Measurements from ENCODE around the gene TPPP2.
"Not testable (repeated sequence)": the region's sequence is repeated elsewhere in the genome, so short reads cannot be mapped to it uniquely, and the experiment has no call there.

TPPP2 gene

GRCh38 chr14:21039585-21040369 lies 9.8 kb downstream of the TPPP2 start:
- no peak for FAIRE-seq

GRCh38 chr14:21040370-21040925 lies 10.4 kb downstream of the TPPP2 start:
- no peak for FAIRE-seq

- not testable (repeated sequence) for FAIRE-seq
Measured at GRCh38 chr14:21040941-21041340, 10.9 kb downstream of the TPPP2 start.

- FAIRE-seq: no peak
Measured at GRCh38 chr14:21041676-21042433, 11.8 kb downstream of the TPPP2 start, which contains the start of gene RNASE7. RNASE7 (plus strand) TSS chr14:21042362; CDS start chr14:21042993, 631 bp downstream.

- no peak for FAIRE-seq
Measured at GRCh38 chr14:21042918-21043317, 12.9 kb downstream of the TPPP2 start.

DNA sequence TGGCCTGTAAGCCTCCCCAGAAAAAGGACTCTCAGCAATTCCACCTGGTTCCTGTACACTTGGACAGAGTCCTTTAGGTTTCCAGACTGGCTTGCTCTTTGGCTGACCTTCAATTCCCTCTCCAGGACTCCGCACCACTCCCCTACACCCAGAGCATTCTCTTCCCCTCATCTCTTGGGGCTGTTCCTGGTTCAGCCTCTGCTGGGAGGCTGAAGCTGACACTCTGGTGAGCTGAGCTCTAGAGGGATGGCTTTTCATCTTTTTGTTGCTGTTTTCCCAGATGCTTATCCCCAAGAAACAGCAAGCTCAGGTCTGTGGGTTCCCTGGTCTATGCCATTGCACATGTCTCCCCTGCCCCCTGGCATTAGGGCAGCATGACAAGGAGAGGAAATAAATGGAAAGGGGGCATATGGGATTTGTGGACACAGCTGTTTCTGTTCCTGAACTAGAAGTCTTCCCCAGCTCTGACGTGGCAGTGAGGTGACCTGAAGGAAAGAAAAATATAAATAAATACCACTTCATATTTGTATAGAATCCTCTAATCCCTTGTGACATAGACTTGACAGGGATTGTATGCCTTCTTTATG lies 13.5 kb downstream of the TPPP2 start:
- FAIRE-seq: no peak

DNA sequence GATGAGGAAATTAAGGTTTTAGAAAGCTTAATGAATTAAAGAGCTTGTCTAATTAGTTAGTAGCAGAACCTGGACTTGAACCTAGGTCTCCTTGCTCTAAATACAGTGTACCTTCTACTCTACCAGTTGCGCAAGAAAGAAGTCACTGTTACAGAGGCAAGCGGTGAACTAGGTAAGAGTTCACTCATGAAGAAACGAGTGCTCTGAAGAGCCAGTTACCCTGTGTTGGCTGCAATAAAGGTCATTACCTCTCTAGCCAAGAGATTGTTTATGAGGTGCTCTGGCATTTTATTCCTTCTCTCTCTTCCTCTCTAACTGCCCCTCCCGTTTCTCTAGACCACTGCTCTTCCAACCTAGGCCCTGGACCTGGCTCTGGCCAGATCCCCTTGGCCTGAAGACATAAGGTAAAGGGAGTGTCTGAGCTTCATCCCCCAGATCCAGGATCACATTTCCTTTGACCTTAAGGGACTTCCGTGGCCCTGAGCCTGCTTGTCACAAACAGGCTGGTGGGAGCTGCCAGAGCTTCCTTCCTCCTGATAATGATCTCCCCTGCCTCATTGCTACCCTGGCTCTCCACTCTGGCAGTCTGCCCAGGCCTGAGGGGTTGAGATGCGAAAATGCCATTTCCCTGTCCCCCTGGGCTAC lies 14.1 kb downstream of the TPPP2 start:
- no peak for FAIRE-seq

DNA sequence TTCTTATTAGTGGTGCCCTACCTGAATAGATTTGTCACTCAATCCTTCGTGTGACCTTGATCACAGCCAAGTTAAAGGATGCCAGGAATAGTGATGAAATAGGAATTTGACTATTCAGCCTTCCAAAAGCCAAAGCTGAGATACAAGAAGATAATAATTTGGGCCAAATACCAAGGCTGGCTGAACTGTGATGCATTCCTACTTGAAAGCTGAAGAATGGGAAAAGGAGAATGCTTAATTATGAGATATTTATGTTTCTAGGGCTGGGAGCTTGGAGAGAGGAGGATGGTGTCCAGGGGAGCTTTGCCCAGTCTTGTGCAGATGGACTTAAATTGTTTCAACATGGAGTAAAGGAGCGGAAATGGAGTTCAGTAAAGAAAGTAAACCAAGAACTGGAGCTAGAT lies 17.4 kb downstream of the TPPP2 start:
- FAIRE-seq: no peak

GRCh38 chr14:21048638-21049037 lies 18.6 kb downstream of the TPPP2 start:
- no peak for FAIRE-seq

DNA sequence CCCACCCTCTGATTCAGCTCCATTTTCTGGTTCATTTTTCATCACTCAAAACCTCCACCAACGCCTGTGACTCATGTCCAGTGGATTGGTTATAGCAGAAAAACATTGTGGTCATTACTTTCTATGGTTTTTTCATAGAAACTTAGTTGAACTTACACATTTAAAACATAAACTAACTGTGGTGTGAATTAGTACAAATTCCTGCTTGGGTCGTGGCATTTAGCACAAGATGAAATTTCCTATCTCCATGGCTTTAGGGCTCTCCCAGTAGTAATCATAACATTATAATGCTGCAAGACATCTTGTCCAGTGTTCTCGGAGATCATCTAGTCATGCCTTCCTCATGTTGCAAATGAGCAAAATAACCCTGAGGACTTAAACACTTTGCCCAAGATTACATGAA lies 19.3 kb downstream of the TPPP2 start:
- no peak for FAIRE-seq

- FAIRE-seq: no peak
Measured at GRCh38 chr14:21050597-21050996, 20.6 kb downstream of the TPPP2 start.

DNA sequence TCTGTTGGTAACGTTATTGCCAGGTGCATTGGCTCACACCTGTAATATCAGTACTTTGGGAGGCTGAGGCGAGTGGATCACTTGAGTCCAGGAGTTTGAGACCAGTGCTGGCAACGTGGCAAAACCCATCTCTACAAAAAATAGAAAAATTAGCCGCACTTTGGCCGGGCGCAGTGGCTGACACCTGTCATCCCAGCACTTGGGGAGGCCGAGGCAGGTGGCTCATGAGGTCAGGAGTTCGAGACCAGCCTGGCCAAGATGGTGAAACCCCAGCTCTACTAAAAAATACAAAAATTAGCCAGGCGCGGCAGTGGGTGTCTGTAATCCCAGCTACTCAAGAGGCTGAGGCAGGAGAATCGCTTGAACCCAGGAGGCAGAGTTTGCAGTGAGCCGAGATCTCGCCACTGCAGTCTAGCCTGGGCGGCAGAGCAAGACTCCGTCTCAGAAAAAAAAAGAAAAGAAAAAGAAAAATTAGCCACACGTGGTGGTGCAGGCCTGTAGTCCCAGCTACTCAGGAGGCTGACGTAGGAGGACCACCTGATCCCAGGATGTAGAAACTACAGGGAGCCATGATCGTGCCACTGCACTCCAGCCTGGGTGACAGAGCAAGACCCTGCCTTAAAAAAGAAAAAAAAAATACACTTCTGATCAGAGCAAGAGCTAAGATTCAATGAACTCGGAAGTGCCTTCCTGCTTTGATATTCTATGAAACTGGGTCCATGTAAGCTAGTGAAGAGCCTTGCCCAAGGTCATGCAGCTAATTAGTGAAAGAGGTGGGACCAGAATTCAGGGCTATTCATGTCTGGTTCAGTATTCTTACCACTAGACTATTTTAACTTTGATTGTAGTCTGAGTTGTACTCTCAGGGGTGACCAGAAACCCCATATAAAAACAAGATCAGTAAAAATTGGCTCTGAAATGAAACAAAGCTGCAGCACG lies 23.4 kb downstream of the TPPP2 start:
- FAIRE-seq: no peak

- no peak for FAIRE-seq
Measured at GRCh38 chr14:21054123-21054767, 24.2 kb downstream of the TPPP2 start.

- no peak for FAIRE-seq
Measured at GRCh38 chr14:21054768-21055145, 24.7 kb downstream of the TPPP2 start.

DNA sequence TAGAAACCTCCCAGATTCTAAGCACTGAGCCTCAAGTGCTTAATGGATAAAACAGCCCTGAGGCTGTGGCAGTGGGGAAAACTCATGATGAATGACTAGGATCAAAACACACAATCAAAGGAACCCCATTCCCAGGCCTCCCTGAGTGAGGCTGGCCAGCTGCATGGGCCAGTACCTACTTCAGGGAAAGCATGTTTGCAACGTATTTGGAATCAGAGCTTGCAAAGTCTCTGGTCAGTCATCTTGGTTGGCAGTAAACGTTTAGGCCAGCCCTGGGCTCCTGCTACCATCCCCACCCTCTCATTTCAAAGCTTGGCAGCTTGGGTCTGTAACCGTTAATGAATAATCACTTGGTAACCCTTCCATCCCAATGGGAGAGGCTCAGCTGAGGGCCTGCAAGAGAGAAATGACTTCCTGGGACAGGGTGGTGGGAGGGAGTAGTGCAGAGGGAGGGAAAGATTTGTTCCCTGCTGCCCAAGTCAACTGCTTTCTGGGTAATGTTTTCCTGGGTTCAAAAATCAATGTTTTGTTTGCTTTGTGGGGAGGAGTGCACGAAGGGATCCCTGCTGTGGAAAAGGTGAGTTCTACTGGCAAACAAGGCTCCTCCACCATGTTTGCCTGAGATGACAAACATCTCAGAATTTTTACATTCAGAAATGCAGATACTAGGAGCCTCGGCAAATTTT lies 25.6 kb downstream of the TPPP2 start:
- no peak for FAIRE-seq

DNA sequence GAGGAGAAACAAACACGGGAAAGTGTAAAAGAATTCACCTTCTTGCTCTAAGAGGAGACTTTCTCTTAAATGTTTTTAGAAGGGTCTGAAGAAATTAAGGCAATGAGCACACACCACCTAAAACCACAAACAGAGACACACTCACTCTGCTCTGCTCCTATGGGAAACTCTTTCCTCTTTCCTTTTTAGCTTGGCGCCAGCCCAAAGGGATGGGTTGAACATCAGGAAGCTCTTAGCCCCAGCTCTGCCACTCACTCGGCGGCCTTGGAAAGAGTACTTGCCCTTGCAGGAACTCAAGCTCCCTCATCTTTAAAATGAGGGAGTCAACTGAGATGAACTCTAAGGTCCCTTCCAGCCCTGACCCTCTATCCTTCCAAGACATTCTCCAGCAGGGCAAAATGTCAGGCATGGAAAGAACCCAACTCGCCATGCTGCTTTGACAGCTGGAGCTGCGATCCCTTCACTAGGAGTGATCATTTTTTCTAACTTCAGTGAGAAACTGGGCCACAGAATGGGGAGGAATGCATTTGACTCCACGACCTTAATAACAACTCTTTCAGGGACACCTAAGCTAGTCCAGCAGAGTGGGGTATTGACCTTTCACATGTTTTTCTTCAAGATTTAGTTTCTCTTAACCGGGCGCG lies 26.6 kb downstream of the TPPP2 start:
- no peak for FAIRE-seq

DNA sequence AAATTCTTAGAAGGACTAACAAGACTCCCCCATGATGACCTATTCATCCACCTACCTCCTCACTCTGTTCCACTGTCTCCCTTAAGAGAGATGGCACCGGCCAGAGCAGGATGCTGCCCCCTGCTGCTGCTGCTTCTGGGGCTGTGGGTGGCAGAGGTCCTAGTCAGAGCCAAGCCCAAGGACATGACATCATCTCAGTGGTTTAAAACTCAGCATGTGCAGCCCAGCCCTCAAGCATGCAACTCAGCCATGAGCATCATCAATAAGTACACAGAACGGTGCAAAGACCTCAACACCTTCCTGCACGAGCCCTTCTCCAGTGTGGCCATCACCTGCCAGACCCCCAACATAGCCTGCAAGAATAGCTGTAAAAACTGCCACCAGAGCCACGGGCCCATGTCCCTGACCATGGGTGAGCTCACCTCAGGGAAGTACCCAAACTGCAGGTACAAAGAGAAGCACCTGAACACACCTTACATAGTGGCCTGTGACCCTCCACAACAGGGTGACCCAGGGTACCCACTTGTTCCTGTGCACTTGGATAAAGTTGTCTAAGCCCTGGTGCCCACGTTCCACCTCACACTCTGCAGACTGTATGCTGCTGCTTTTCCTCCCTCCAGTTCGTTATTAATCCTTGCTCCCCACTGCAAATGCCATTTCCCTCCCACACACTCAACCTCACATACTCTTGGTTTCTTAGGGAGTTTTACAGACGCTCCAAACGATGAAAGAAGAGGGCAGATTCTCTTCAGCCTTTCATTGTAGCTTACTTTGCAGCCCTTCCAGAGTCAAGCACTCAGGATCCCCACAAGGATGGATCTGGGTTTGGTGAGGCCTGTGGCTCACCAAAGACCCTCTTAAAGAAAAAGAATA lies 28.0 kb downstream of the TPPP2 start, which contains the start of gene RNASE8:
Gene RNASE8, plus strand, starts transcription at position 20 of the 873 bp plus-strand sequence. Its CDS starts 71 bp downstream, at position 91.
- no peak for FAIRE-seq

GRCh38 chr14:21058903-21059302 lies 28.9 kb downstream of the TPPP2 start:
- no peak for FAIRE-seq

Data from TTC549 (cell line).